Stimulated activated CD4-positive, alpha-beta T cell treated with anti-CD3 and anti-CD28 coated beads, Interleukin-15, amount 100 ng/mL, for 1 hour (primary cell): ENCODE results near the gene HLA-B.
A peak's percentile ranks its signal among the peaks of the same experiment; 100 is the strongest.

Experiments used
- DNase-seq, 2 donors: peaks; one replicate each; pipeline ENCODE4 v3.0.0-alpha.2; 2020; ENCODE audit warnings: low read depth in 1 of 2, low spot score in 1 of 2

HLA-B gene

GRCh38 chr6:31308050-31308844, 48.7 kb downstream of the HLA-B start:
- DNase-seq, result peak; percentile 51 to 52

GRCh38 chr6:31307669-31308049, 49.3 kb downstream of the HLA-B start:
- DNase-seq, result no peak

- DNase-seq, result no peak
Measured at GRCh38 chr6:31305703-31306219, 51.2 kb downstream of the HLA-B start.

GRCh38 chr6:31304683-31305082, 52.3 kb downstream of the HLA-B start:
- DNase-seq, result no peak
